ENCODE measurements around the gene FLOT2. TPM values are rescaled to one million over a fixed set of nuclear protein-coding genes. Genes with fewer than 3 reads are reported as not detected.

Gene FLOT2
- 71.4 to 84.2 TPM (median 80.5 TPM) in 5 replicates for total RNA-seq (2022; extraction: Qiagen RNA extraction)

GRCh38 chr17:28896884-28897768 is at the start of gene FLOT2:
FLOT2 (minus strand) TSS chr17:28897733; CDS start chr17:28897574, 159 bp downstream.

GRCh38 chr17:28902819-28903545 is 5.4 kb upstream of the FLOT2 start, which contains the start of gene DHRS13:
DHRS13 (minus strand) TSS chr17:28903079; CDS start chr17:28902944, 135 bp downstream.

GRCh38 chr17:28854457-28855335 is 42.8 kb downstream of the FLOT2 start, which contains the start of gene ERAL1:
ERAL1 (plus strand) TSS chr17:28855016; CDS start chr17:28855035, 19 bp downstream.

GRCh38 chr17:28842282-28843012 is 55.1 kb downstream of the FLOT2 start, which contains the start of gene FAM222B:
FAM222B (minus strand) TSS chr17:28842790; CDS start chr17:28766667, 76,123 bp downstream.

Other genes with a start within 250 kb of the FLOT2 start
- gene SDF2, start 235.8 kb downstream of the FLOT2 start, total RNA-seq (2022; extraction: Qiagen RNA extraction), result 82.2 to 85.5 TPM (median 83.0 TPM) in 5 replicates
- 67.6 to 75.2 TPM (median 73.5 TPM) in 5 replicates for gene SUPT6H, start 235.5 kb downstream of the FLOT2 start, total RNA-seq (2022; extraction: Qiagen RNA extraction)
- 1.0 to 1.7 TPM (median 1.1 TPM) in 5 replicates for gene PROCA1, start 185.8 kb downstream of the FLOT2 start, total RNA-seq (2022; extraction: Qiagen RNA extraction)
- gene RAB34, start 179.9 kb downstream of the FLOT2 start, total RNA-seq (2022; extraction: Qiagen RNA extraction), result 227 to 270 TPM (median 264 TPM) in 5 replicates
- gene RPL23A, start 177.7 kb downstream of the FLOT2 start, total RNA-seq (2022; extraction: Qiagen RNA extraction), result 2,007 to 2,316 TPM (median 2,128 TPM) in 5 replicates
- gene TLCD1, start 171.5 kb downstream of the FLOT2 start, total RNA-seq (2022; extraction: Qiagen RNA extraction), result 31.9 to 55.5 TPM (median 50.7 TPM) in 5 replicates
- gene NEK8, start 168.9 kb downstream of the FLOT2 start, total RNA-seq (2022; extraction: Qiagen RNA extraction), result 3.3 to 5.5 TPM (median 4.4 TPM) in 5 replicates
- 55.3 to 91.7 TPM (median 86.7 TPM) in 5 replicates for gene TRAF4, start 153.7 kb downstream of the FLOT2 start, total RNA-seq (2022; extraction: Qiagen RNA extraction)
- 25.7 to 31.0 TPM (median 27.7 TPM) in 5 replicates for gene FAM222B, start 54.9 kb downstream of the FLOT2 start, total RNA-seq (2022; extraction: Qiagen RNA extraction)
- 72.4 to 90.0 TPM (median 86.4 TPM) in 5 replicates for gene ERAL1, start 42.7 kb downstream of the FLOT2 start, total RNA-seq (2022; extraction: Qiagen RNA extraction)
- 4.9 to 7.2 TPM (median 6.4 TPM) in 5 replicates for gene DHRS13, start 5.3 kb upstream of the FLOT2 start, total RNA-seq (2022; extraction: Qiagen RNA extraction)
- 33.1 to 37.4 TPM (median 33.6 TPM) in 5 replicates for gene PHF12, start 53.8 kb upstream of the FLOT2 start, total RNA-seq (2022; extraction: Qiagen RNA extraction)
- 0.03 to 0.13 TPM in 2 of 5 replicates, not detected in the others for gene SEZ6, start 108.3 kb upstream of the FLOT2 start, total RNA-seq (2022; extraction: Qiagen RNA extraction)
- gene PIPOX, start 145.4 kb upstream of the FLOT2 start, total RNA-seq (2022; extraction: Qiagen RNA extraction), result 0.15 to 0.20 TPM (median 0.17 TPM) in 4 of 5 replicates, not detected in the other

Data from A549 treated with CORT108297 at 1 μM for 4 hours (cell line).